Measurements from ENCODE around the gene GPR119.
"Not testable (repeated sequence)": the region's sequence is repeated elsewhere in the genome, so short reads cannot be mapped to it uniquely, and the experiment has no call there.

Gene GPR119

DNA sequence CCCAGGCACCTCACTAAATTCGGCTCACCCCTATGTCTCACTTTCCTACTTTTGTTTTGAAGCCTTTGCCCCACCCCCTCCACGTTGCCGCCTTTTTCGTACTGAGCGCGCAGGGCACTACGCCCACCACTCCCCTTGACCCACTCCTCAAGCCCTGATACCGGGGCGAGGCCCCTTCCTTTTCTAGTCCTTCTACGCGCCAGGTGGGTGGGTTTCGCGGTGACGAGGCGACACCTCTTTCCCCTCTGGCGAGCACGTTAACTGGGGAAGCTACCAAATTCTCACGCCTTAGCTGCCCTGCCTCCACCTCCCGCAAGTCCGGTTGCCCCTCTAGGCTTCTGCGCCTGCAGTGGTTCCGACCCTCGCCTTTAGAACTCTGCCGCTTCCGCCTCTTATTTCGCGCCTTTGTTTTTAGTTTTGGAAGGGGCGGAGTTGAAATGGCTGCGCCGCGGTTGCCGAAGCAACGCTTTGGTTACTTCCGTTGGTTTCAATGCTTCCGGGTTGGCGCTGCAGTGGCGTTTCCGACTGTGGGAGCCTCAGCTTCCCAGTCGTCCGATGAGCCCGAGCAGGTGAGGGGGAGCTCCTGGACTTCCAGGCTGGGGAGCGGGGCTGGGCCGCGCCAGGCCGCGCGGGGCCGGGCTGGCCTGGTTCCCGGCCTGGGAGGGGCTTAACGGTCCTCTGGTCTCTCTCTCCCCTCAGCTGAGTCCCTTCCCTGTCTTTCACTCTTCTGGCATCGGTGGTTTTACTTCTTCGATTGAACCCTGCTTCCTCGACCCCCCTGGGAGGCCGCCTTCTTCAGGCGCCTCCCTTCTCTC lies 45.9 kb downstream of the GPR119 start, which contains the start of gene SLC25A14:
SLC25A14 (plus strand) TSS at position 512 of the 815 bp plus-strand sequence. CDS start 360 bp downstream, outside the sequence.
- DNase-seq (ENCODE audit: low spot score), result peak; percentile 79

- not testable (repeated sequence) for DNase-seq (ENCODE audit: low spot score)
Measured at GRCh38 chrX:130338869-130339268, 46.6 kb downstream of the GPR119 start.

DNA sequence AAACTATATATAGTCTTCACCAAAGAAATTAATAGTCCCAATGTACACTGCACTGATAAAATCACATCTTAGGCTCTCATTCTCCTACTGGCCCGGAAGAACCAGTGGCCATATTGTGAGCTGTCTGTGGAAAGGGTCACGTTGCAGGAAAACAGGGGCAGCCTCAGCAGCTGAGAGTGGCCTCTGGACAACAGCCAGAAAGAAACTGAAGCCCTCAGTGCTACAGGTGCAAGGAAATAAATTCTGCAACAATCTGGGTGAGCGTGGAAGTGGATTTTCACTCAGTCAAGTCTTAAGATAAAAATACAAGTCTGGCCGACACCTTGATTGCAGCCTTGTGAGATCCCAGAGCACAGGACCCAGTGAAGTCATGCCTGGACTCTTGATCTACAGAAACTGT lies 48.9 kb downstream of the GPR119 start:
- no peak for DNase-seq (ENCODE audit: low spot score)
